Neural cell (in vitro differentiated cells): ENCODE results near the gene SDK2. TPM values are rescaled to one million over a fixed set of nuclear protein-coding genes. Genes with fewer than 3 reads are reported as not detected.

Experiments
- H2AFZ ChIP-seq: fragments of 200-600, 300-800 bp; sonication (generic), shearing (Covaris generic); 2 replicates; pipeline ENCODE4 v1.6.0; 2014; ENCODE audit warnings: low read depth, mild to moderate bottlenecking, antibody characterized with exemption, low read length, moderate library complexity
- H3F3A ChIP-seq: fragments of 200-600 bp; shearing (Covaris generic); 2 replicates; pipeline ENCODE4 v1.6.1; 2016; ENCODE audit warnings: mild to moderate bottlenecking, moderate library complexity, mixed read lengths, antibody characterized with exemption, low read length; ENCODE audit not compliant: insufficient read depth, poor library complexity, severe bottlenecking
- H3K27ac ChIP-seq: fragments of 200-600, 300-800 bp; sonication (generic), shearing (Covaris generic); 2 replicates; pipeline ENCODE4 v1.5.1; 2014; ENCODE audit warnings: mild to moderate bottlenecking, low read length, moderate library complexity
- H3K27me3 ChIP-seq: fragments of 300-800, 200-600 bp; sonication (generic), shearing (Covaris generic); 2 replicates; pipeline ENCODE4 v1.6.0; 2014; ENCODE audit warnings: mild to moderate bottlenecking, low read depth, low read length, moderate library complexity; ENCODE audit not compliant: insufficient read depth
- H3K36me3 ChIP-seq: fragments of 300-800, 200-600 bp; sonication (generic), shearing (Covaris generic); 2 replicates; pipeline ENCODE4 v1.5.1; 2014; ENCODE audit warnings: mild to moderate bottlenecking, antibody characterized with exemption, low read length, moderate library complexity; ENCODE audit not compliant: insufficient read depth
- H3K4me2 ChIP-seq: fragments of 300-800, 200-600 bp; sonication (generic), shearing (Covaris generic); 2 replicates; pipeline ENCODE4 v1.6.0; 2014; ENCODE audit warnings: mild to moderate bottlenecking, low read length
- H3K4me3 ChIP-seq: fragments of 300-800, 200-600 bp; sonication (generic), shearing (Covaris generic); 2 replicates; pipeline ENCODE4 v1.5.1; 2014; ENCODE audit warnings: mild to moderate bottlenecking, low read length, moderate library complexity
- H3K79me2 ChIP-seq: fragments of 200-600 bp; shearing (Covaris generic); replicated peaks from 2 replicates; pipeline ENCODE4 v1.6.0; 2014; ENCODE audit warnings: mild to moderate bottlenecking, low read length, moderate library complexity; ENCODE audit not compliant: insufficient read depth
- H3K9ac ChIP-seq: fragments of 300-800, 200-600 bp; sonication (generic), shearing (Covaris generic); 2 replicates; pipeline ENCODE4 v1.6.1; 2016; ENCODE audit warnings: mild to moderate bottlenecking, low read length, mixed read lengths
- H3K9me2 ChIP-seq: fragments of 200-600 bp; shearing (Covaris generic); 2 replicates; pipeline ENCODE4 v1.6.1; 2016; ENCODE audit warnings: mild to moderate bottlenecking, low read length, mixed read lengths; ENCODE audit not compliant: insufficient read depth
- H3K9me3 ChIP-seq: fragments of 200-600, 300-800 bp; sonication (generic), shearing (Covaris generic); 2 replicates; pipeline ENCODE4 v1.6.1; 2016; ENCODE audit warnings: mild to moderate bottlenecking, mixed run types, low read length, moderate library complexity, mixed read lengths
- H4K20me1 ChIP-seq: fragments of 200-600 bp; shearing (Covaris generic); 2 replicates; pipeline ENCODE4 v1.6.1; 2016; ENCODE audit warnings: mild to moderate bottlenecking, mixed run types; ENCODE audit not compliant: insufficient read depth
- CTCF ChIP-seq: fragments of 450-650 bp; IDR thresholded peaks from 2 replicates; pipeline ENCODE4 v1.5.1; 2014; ENCODE audit warnings: antibody characterized with exemption, mild to moderate bottlenecking, moderate library complexity; ENCODE audit not compliant: poor library complexity, severe bottlenecking
- EP300 ChIP-seq: fragments of 450-650 bp; conservative IDR thresholded peaks from 2 replicates; pipeline ENCODE4 v1.6.1; 2014; ENCODE audit warnings: antibody characterized with exemption, mild to moderate bottlenecking, moderate library complexity; ENCODE audit not compliant: poor library complexity, severe bottlenecking
- EZH2 ChIP-seq: fragments of 200-600, 300-800 bp; shearing (Covaris generic), sonication (generic); IDR thresholded peaks from 2 replicates; pipeline ENCODE4 v1.6.1; 2014; ENCODE audit warnings: antibody characterized with exemption, low read length, borderline replicate concordance, mild to moderate bottlenecking; ENCODE audit not compliant: insufficient read depth, poor library complexity, severe bottlenecking
- MXI1 ChIP-seq: fragments of 450-650 bp; conservative IDR thresholded peaks from 2 replicates; pipeline ENCODE4 v1.6.1; 2014; ENCODE audit warnings: antibody characterized with exemption, mild to moderate bottlenecking; ENCODE audit not compliant: poor library complexity, severe bottlenecking
- POLR2AphosphoS5 ChIP-seq: IDR thresholded peaks from 2 replicates; pipeline ENCODE4 v1.6.1; 2012
- RAD21 ChIP-seq: fragments of 450-650 bp; conservative IDR thresholded peaks from 2 replicates; pipeline ENCODE4 v1.6.1; 2014; ENCODE audit warnings: antibody characterized with exemption, mild to moderate bottlenecking, moderate library complexity
- REST ChIP-seq: IDR thresholded peaks from 2 replicates; pipeline ENCODE4 v1.6.1; 2012; ENCODE audit warnings: borderline replicate concordance
- TAF1 ChIP-seq: IDR thresholded peaks from 2 replicates; pipeline ENCODE4 v1.6.1; 2012; ENCODE audit warnings: low read depth
- polyA plus RNA-seq: library from polyadenylated mRNA; depleted of rRNA; stranded (reverse); fragments of >200 nt; gene quantifications from 2 replicates; pipeline ENCODE4 v1.2.3, GENCODE V29; 2014

SDK2 gene
- polyA plus RNA-seq, 1 donor from 2014 or later = 0.73 TPM

GRCh38 chr17:73284906-73285602, 359.2 kb downstream of the SDK2 start:
- no peaks in the 10 kb centered on the region for H3F3A ChIP-seq
- no peak overlapping the region for H3K4me2 ChIP-seq
- H3K9me3 ChIP-seq = no peaks in the 10 kb centered on the region
- H3K27ac ChIP-seq = no peak overlapping the region
- H3K9ac ChIP-seq = no peak overlapping the region
- no peak overlapping the region for H3K4me3 ChIP-seq
- peaks cover 13% of the 10 kb centered on the region for H3K79me2 ChIP-seq
- H3K9me2 ChIP-seq = no peaks in the 10 kb centered on the region
- TF ChIP-seq REST = no peak
- no peak for TF ChIP-seq EZH2
- no peak for TF ChIP-seq EP300
- TF ChIP-seq TAF1 = no peak
- no peak for TF ChIP-seq POLR2AphosphoS5
- TF ChIP-seq CTCF = no peak
- TF ChIP-seq RAD21 = no peak
- TF ChIP-seq MXI1 = no peak
- H4K20me1 ChIP-seq = no peaks in the 10 kb centered on the region
- H2AFZ ChIP-seq = no peak overlapping the region
- no peaks in the 10 kb centered on the region for H3K27me3 ChIP-seq
- no peaks in the 10 kb centered on the region for H3K36me3 ChIP-seq
